ENCODE data around the gene PA2G4.

Gene PA2G4

DNA sequence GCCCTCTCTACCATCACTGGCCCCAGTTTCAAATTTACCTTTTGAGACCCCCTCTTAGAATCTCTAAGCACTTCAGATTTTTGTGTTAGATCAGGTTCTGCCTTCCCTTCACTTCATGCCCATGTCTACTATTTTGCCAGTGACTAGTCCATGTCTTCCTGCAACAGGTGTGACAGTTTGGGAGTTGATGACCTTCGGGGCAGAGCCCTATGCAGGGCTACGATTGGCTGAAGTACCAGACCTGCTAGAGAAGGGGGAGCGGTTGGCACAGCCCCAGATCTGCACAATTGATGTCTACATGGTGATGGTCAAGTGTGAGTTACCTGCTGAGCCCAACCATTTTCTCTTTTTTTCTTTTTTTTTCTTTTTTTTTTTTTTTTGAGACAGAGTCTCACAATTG is 5.8 kb upstream of the PA2G4 start:
- no peak overlapping the region for H2AFZ ChIP-seq (ENCODE audit: insufficient read depth, low read length, poor library complexity)
- H3K36me3 ChIP-seq (ENCODE audit: control insufficient read depth in 1 of 2, insufficient read depth in 2 of 2, low read length in 2 of 2): peaks cover 40 to 60% of the 10 kb centered on the region in 2 experiments
- no peak overlapping the region for H3K4me3 ChIP-seq (ENCODE audit: low read depth, low read length)
- WGBS (ENCODE audit: extremely low coverage, insufficient coverage, insufficient read length): no CpG with 5 or more reads among the region's 3 CpGs
- no peaks in the 10 kb centered on the region for H3K4me1 ChIP-seq (ENCODE audit: control insufficient read depth in 1 of 2, insufficient read depth in 2 of 2, low read length in 2 of 2)
- no peaks in the 10 kb centered on the region for H3K27me3 ChIP-seq (ENCODE audit: insufficient read depth, low read length)
- no peak overlapping the region for H2BK120ac ChIP-seq (ENCODE audit: insufficient read depth, low read length, poor library complexity)
- H2BK5ac ChIP-seq (ENCODE audit: low read depth, low read length, poor library complexity): no peak overlapping the region
- H2BK12ac ChIP-seq (ENCODE audit: low read length): no peak overlapping the region
- no peak overlapping the region for H4K91ac ChIP-seq (ENCODE audit: low read depth, low read length)
- H3K79me2 ChIP-seq (ENCODE audit: control insufficient read depth, insufficient read depth, low read length, poor library complexity): no peaks in the 10 kb centered on the region
- H4K12ac ChIP-seq (ENCODE audit: low read depth, low read length): no peak overlapping the region
- H3K9ac ChIP-seq (ENCODE audit: low read length): no peak overlapping the region
- DNase-seq: no peak
- H3K14ac ChIP-seq (ENCODE audit: low read length): no peak overlapping the region
- H3K79me1 ChIP-seq (ENCODE audit: low read length): no peaks in the 10 kb centered on the region
- H3K23ac ChIP-seq (ENCODE audit: low read length): no peak overlapping the region
- H3K4ac ChIP-seq (ENCODE audit: low read depth, low read length): no peak overlapping the region
- H4K8ac ChIP-seq (ENCODE audit: low read depth, low read length): no peak overlapping the region
- H2AK5ac ChIP-seq (ENCODE audit: low read length): no peak overlapping the region
- no peak overlapping the region for H3K4me2 ChIP-seq (ENCODE audit: low read length)
- no peak overlapping the region for H3K27ac ChIP-seq (ENCODE audit: low read depth, low read length)
- no peak overlapping the region for H3K18ac ChIP-seq (ENCODE audit: low read length)
- no peaks in the 10 kb centered on the region for H3K9me3 ChIP-seq (ENCODE audit: insufficient read depth, low read depth, low read length)

DNA sequence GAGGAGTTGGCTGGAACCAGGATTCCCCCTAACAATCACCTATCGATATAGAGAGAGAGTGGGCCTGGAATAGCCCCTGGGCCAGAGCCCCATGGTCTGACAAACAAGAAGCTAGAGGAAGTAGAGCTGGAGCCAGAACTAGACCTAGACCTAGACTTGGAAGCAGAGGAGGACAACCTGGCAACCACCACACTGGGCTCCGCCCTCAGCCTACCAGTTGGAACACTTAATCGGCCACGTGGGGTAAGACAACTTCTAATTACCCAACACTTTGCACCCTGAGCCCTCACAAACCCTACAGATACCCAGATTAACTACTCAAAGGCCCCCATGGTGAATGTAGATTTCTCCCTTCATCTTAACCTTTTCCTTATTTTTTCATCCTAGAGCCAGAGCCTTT is 4.6 kb upstream of the PA2G4 start:
- Histone ChIP-seq H3K79me1 (ENCODE audit: low read length) (peaks cover 7% of the 10 kb centered on the region), H3K23ac (ENCODE audit: low read length) (no peak overlapping the region), H3K9ac (ENCODE audit: low read length) (no peak overlapping the region), H3K4me1 (ENCODE audit: control insufficient read depth in 1 of 2, insufficient read depth in 2 of 2, low read length in 2 of 2) (no peaks in the 10 kb centered on the region), H2AFZ (ENCODE audit: insufficient read depth, low read length, poor library complexity) (no peak overlapping the region), H4K8ac (ENCODE audit: low read depth, low read length) (no peak overlapping the region), H2BK120ac (ENCODE audit: insufficient read depth, low read length, poor library complexity) (no peak overlapping the region), H3K9me3 (ENCODE audit: insufficient read depth, low read depth, low read length) (no peaks in the 10 kb centered on the region), H3K27ac (ENCODE audit: low read depth, low read length) (no peak overlapping the region), H3K4me2 (ENCODE audit: low read length) (no peak overlapping the region), H3K4ac (ENCODE audit: low read depth, low read length) (no peak overlapping the region), H3K79me2 (ENCODE audit: control insufficient read depth, insufficient read depth, low read length, poor library complexity) (peaks cover 5% of the 10 kb centered on the region), H3K18ac (ENCODE audit: low read length) (no peak overlapping the region), H4K12ac (ENCODE audit: low read depth, low read length) (no peak overlapping the region), H2BK5ac (ENCODE audit: low read depth, low read length, poor library complexity) (no peak overlapping the region), H3K4me3 (ENCODE audit: low read depth, low read length) (no peak overlapping the region), H3K14ac (ENCODE audit: low read length) (no peak overlapping the region), H2BK12ac (ENCODE audit: low read length) (no peak overlapping the region), H2AK5ac (ENCODE audit: low read length) (no peak overlapping the region), H4K91ac (ENCODE audit: low read depth, low read length) (no peak overlapping the region), H3K27me3 (ENCODE audit: insufficient read depth, low read length) (no peaks in the 10 kb centered on the region), H3K36me3 (ENCODE audit: control insufficient read depth in 1 of 2, insufficient read depth in 2 of 2, low read length in 2 of 2) (peaks cover 35 to 52% of the 10 kb centered on the region in 2 experiments)
- no CpG with 5 or more reads among the region's 4 CpGs for WGBS (ENCODE audit: extremely low coverage, insufficient coverage, insufficient read length)
- DNase-seq: no peak

GRCh38 chr12:56101045-56101444 is 3.3 kb upstream of the PA2G4 start:
- no peak overlapping the region for H3K4me2 ChIP-seq (ENCODE audit: low read length)
- no peak overlapping the region for H4K12ac ChIP-seq (ENCODE audit: low read depth, low read length)
- no peak overlapping the region for H2AFZ ChIP-seq (ENCODE audit: insufficient read depth, low read length, poor library complexity)
- no peak overlapping the region for H2AK5ac ChIP-seq (ENCODE audit: low read length)
- no peak overlapping the region for H3K4me3 ChIP-seq (ENCODE audit: low read depth, low read length)
- peaks cover 0 to 4% of the 10 kb centered on the region in 2 experiments for H3K4me1 ChIP-seq (ENCODE audit: control insufficient read depth in 1 of 2, insufficient read depth in 2 of 2, low read length in 2 of 2)
- H3K14ac ChIP-seq (ENCODE audit: low read length): no peak overlapping the region
- H4K91ac ChIP-seq (ENCODE audit: low read depth, low read length): no peak overlapping the region
- no peak overlapping the region for H4K8ac ChIP-seq (ENCODE audit: low read depth, low read length)
- DNase-seq: no peak
- WGBS (ENCODE audit: extremely low coverage, insufficient coverage, insufficient read length): no CpG with 5 or more reads among the region's 14 CpGs
- H3K18ac ChIP-seq (ENCODE audit: low read length): no peak overlapping the region
- H3K27me3 ChIP-seq (ENCODE audit: insufficient read depth, low read length): no peaks in the 10 kb centered on the region
- H3K27ac ChIP-seq (ENCODE audit: low read depth, low read length): no peak overlapping the region
- no peak overlapping the region for H2BK12ac ChIP-seq (ENCODE audit: low read length)
- no peak overlapping the region for H2BK5ac ChIP-seq (ENCODE audit: low read depth, low read length, poor library complexity)
- H2BK120ac ChIP-seq (ENCODE audit: insufficient read depth, low read length, poor library complexity): no peak overlapping the region
- H3K23ac ChIP-seq (ENCODE audit: low read length): no peak overlapping the region
- H3K9me3 ChIP-seq (ENCODE audit: insufficient read depth, low read depth, low read length): no peaks in the 10 kb centered on the region
- no peak overlapping the region for H3K4ac ChIP-seq (ENCODE audit: low read depth, low read length)
- no peak overlapping the region for H3K9ac ChIP-seq (ENCODE audit: low read length)
- H3K79me1 ChIP-seq (ENCODE audit: low read length): peaks cover 8% of the 10 kb centered on the region
- H3K79me2 ChIP-seq (ENCODE audit: control insufficient read depth, insufficient read depth, low read length, poor library complexity): peaks cover 10% of the 10 kb centered on the region
- H3K36me3 ChIP-seq (ENCODE audit: control insufficient read depth in 1 of 2, insufficient read depth in 2 of 2, low read length in 2 of 2): peaks cover 33 to 44% of the 10 kb centered on the region in 2 experiments

GRCh38 chr12:56102683-56103065 is 1.7 kb upstream of the PA2G4 start:
- Histone ChIP-seq H3K23ac (ENCODE audit: low read length) (no peak overlapping the region), H3K4ac (ENCODE audit: low read depth, low read length) (no peak overlapping the region), H2AFZ (ENCODE audit: insufficient read depth, low read length, poor library complexity) (no peak overlapping the region), H4K12ac (ENCODE audit: low read depth, low read length) (no peak overlapping the region), H3K36me3 (ENCODE audit: control insufficient read depth in 1 of 2, insufficient read depth in 2 of 2, low read length in 2 of 2) (peaks cover 27 to 37% of the 10 kb centered on the region in 2 experiments), H2BK12ac (ENCODE audit: low read length) (no peak overlapping the region), H3K79me1 (ENCODE audit: low read length) (peaks cover 8% of the 10 kb centered on the region), H2AK5ac (ENCODE audit: low read length) (no peak overlapping the region), H3K27ac (ENCODE audit: low read depth, low read length) (no peak overlapping the region), H3K14ac (ENCODE audit: low read length) (no peak overlapping the region), H3K4me1 (ENCODE audit: control insufficient read depth in 1 of 2, insufficient read depth in 2 of 2, low read length in 2 of 2) (peaks cover 0 to 4% of the 10 kb centered on the region in 2 experiments), H4K8ac (ENCODE audit: low read depth, low read length) (no peak overlapping the region), H2BK120ac (ENCODE audit: insufficient read depth, low read length, poor library complexity) (no peak overlapping the region), H3K27me3 (ENCODE audit: insufficient read depth, low read length) (no peaks in the 10 kb centered on the region), H4K91ac (ENCODE audit: low read depth, low read length) (no peak overlapping the region), H2BK5ac (ENCODE audit: low read depth, low read length, poor library complexity) (no peak overlapping the region), H3K9ac (ENCODE audit: low read length) (no peak overlapping the region), H3K4me2 (ENCODE audit: low read length) (no peak overlapping the region), H3K18ac (ENCODE audit: low read length) (no peak overlapping the region), H3K4me3 (ENCODE audit: low read depth, low read length) (no peak overlapping the region), H3K9me3 (ENCODE audit: insufficient read depth, low read depth, low read length) (no peaks in the 10 kb centered on the region), H3K79me2 (ENCODE audit: control insufficient read depth, insufficient read depth, low read length, poor library complexity) (peaks cover 10% of the 10 kb centered on the region)
- no peak for DNase-seq
- no CpG with 5 or more reads among the region's 1 CpG for WGBS (ENCODE audit: extremely low coverage, insufficient coverage, insufficient read length)

All from trophoblast cell (in vitro differentiated cells and primary cell).